SK-N-SH (cell line): ENCODE results near the gene RHOT1.
"Not testable (repeated sequence)": the region's sequence is repeated elsewhere in the genome, so short reads cannot be mapped to it uniquely, and the experiment has no call there.

ENCODE experiments used
- ELF1 ChIP-seq: IDR thresholded peaks from 2 replicates; pipeline ENCODE4 v1.4.0; 2012
- EP300 ChIP-seq, 2 experiments: IDR thresholded peaks; 2 replicates each; pipeline versions ENCODE4 v1.4.0 to v1.6.1; 2012; ENCODE audit warnings: borderline replicate concordance in 1 of 2, low read depth in 1 of 2, low read length in 1 of 2
- FOXM1 ChIP-seq: IDR thresholded peaks from 2 replicates; pipeline ENCODE4 v1.4.0; 2012; ENCODE audit warnings: low read depth, mild to moderate bottlenecking
- TF ChIP-seq, protein P1 (sequence below): fragments of 200-600 bp; sonication (generic); IDR thresholded peaks from 2 replicates; pipeline ENCODE4 v1.6.1; 2017; ENCODE audit warnings: antibody characterized with exemption, mild to moderate bottlenecking, moderate library complexity

DNA sequence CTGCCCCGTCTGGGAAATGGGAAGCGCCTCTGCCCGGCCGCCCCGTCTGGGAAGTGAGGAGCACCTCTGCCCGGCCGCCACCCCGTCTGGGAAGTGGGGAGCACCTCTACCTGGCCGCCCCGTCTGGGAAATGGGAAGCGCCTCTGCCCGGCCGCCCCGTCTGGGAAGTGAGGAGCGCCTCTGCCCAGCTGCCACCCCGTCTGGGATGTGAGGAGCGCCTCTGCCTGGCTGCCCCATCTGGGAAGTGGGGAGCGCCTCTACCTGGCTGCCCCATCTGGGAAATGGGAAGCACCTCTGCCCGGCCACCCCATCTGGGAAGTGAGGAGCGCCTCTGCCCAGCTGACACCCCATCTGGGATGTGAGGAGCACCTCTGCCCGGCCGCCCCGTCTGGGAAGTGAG is 36.8 kb downstream of the RHOT1 start:
- not testable (repeated sequence) for TF ChIP-seq ELF1; EP300 (IDR thresholded peaks at IDR 0.05; ENCODE audit: borderline replicate concordance in 1 of 2, low read depth in 1 of 2, low read length in 1 of 2); FOXM1
- TF ChIP-seq, protein P1, sequence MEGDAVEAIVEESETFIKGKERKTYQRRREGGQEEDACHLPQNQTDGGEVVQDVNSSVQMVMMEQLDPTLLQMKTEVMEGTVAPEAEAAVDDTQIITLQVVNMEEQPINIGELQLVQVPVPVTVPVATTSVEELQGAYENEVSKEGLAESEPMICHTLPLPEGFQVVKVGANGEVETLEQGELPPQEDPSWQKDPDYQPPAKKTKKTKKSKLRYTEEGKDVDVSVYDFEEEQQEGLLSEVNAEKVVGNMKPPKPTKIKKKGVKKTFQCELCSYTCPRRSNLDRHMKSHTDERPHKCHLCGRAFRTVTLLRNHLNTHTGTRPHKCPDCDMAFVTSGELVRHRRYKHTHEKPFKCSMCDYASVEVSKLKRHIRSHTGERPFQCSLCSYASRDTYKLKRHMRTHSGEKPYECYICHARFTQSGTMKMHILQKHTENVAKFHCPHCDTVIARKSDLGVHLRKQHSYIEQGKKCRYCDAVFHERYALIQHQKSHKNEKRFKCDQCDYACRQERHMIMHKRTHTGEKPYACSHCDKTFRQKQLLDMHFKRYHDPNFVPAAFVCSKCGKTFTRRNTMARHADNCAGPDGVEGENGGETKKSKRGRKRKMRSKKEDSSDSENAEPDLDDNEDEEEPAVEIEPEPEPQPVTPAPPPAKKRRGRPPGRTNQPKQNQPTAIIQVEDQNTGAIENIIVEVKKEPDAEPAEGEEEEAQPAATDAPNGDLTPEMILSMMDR: not testable (repeated sequence)
